ENCODE results near the gene MGARP. TPM values are rescaled to one million over a fixed set of nuclear protein-coding genes. Genes with fewer than 3 reads are reported as not detected.
"Not testable (repeated sequence)": the region's sequence is repeated elsewhere in the genome, so short reads cannot be mapped to it uniquely, and the experiment has no call there.

Gene MGARP
- total and polyA plus RNA-seq, 9 donors: 11.4 to 108 (median 19.9) TPM

- no peaks in the 10 kb centered on the region for H3K9me3 ChIP-seq
- no peak overlapping the region for H3K27ac ChIP-seq
- intact Hi-C loops (cut with DNase I): no loop called here
- DNase-seq: no peak
- H3K4me3 ChIP-seq: no peak overlapping the region
- WGBS, 3 donors: 92 to 100% (median 95%) methylated on average over 1 of the region's 1 CpG
- peaks cover 3% of the 10 kb centered on the region for H3K4me1 ChIP-seq (ENCODE audit: insufficient read depth)
- TF ChIP-seq EP300 (IDR thresholded peaks at IDR 0.05): no peak
- no peaks in the 10 kb centered on the region for H3K27me3 ChIP-seq
- H3K36me3 ChIP-seq: no peaks in the 10 kb centered on the region
Observed at GRCh38 chr4:139267301-139267700, 12.7 kb downstream of the MGARP start.

GRCh38 chr4:139266583-139267257 is 13.3 kb downstream of the MGARP start:
- no peak for TF ChIP-seq POLR2A (IDR thresholded peaks at IDR 0.05)
- no peak for TF ChIP-seq CTCF (IDR thresholded peaks at IDR 0.05)
- no peak for TF ChIP-seq EP300 (IDR thresholded peaks at IDR 0.05)
- Histone ChIP-seq H3K27ac (peak overlapping the region; percentile 7 to 30), H3K9me3 (no peaks in the 10 kb centered on the region), H3K27me3 (no peaks in the 10 kb centered on the region), H3K4me3 (peak overlapping the region; percentile 36), H3K4me1 (ENCODE audit: insufficient read depth) (peaks cover 3% of the 10 kb centered on the region), H3K36me3 (no peaks in the 10 kb centered on the region)
- DNase-seq: peak; percentile 58 to 74 (median 69)
- intact Hi-C loops (cut with DNase I): no loop called here
- WGBS, 3 donors: 12 to 14% (median 14%) methylated on average over 14 of the region's 14 CpGs

- DNase-seq: no peak
- 0 to 2% (median 1%) methylated on average over 1 of the region's 1 CpG for WGBS, 3 donors
- no peaks in the 10 kb centered on the region for H3K27me3 ChIP-seq
- H3K4me1 ChIP-seq (ENCODE audit: insufficient read depth): peaks cover 3% of the 10 kb centered on the region
- H3K9me3 ChIP-seq: no peaks in the 10 kb centered on the region
- H3K27ac ChIP-seq: peak overlapping the region; percentile 7 to 30
- no peaks in the 10 kb centered on the region for H3K36me3 ChIP-seq
- H3K4me3 ChIP-seq: peak overlapping the region; percentile 36
- TF ChIP-seq EP300 (IDR thresholded peaks at IDR 0.05): no peak
- no peak for TF ChIP-seq POLR2A (IDR thresholded peaks at IDR 0.05)
- TF ChIP-seq CTCF (IDR thresholded peaks at IDR 0.05): no peak
- intact Hi-C loops (cut with DNase I): no loop called here
Observed at GRCh38 chr4:139266208-139266582, 13.8 kb downstream of the MGARP start.

GRCh38 chr4:139265654-139266053 is 14.4 kb downstream of the MGARP start:
- TF ChIP-seq CTCF (IDR thresholded peaks at IDR 0.05) (no peak), EP300 (IDR thresholded peaks at IDR 0.05) (no peak), POLR2A (IDR thresholded peaks at IDR 0.05) (no peak)
- no peak overlapping the region for H3K27ac ChIP-seq
- H3K36me3 ChIP-seq: no peaks in the 10 kb centered on the region
- WGBS, 3 donors: 55 to 61% (median 61%) methylated on average over 3 of the region's 3 CpGs
- no peak overlapping the region for H3K4me3 ChIP-seq
- H3K4me1 ChIP-seq (ENCODE audit: insufficient read depth): peaks cover 3% of the 10 kb centered on the region
- intact Hi-C loops (cut with DNase I): no loop called here
- no peaks in the 10 kb centered on the region for H3K27me3 ChIP-seq
- H3K9me3 ChIP-seq: no peaks in the 10 kb centered on the region
- no peak for DNase-seq

GRCh38 chr4:139256349-139256748 is 23.7 kb downstream of the MGARP start:
- Histone ChIP-seq H3K9me3 (no peaks in the 10 kb centered on the region), H3K27ac (no peak overlapping the region), H3K36me3 (no peaks in the 10 kb centered on the region), H3K27me3 (no peaks in the 10 kb centered on the region), H3K4me1 (ENCODE audit: insufficient read depth) (no peaks in the 10 kb centered on the region), H3K4me3 (no peak overlapping the region)
- intact Hi-C loops (cut with DNase I): no loop called here
- DNase-seq: no peak
- no peak for TF ChIP-seq EP300 (IDR thresholded peaks at IDR 0.05)
- 27 to 49% (median 28%) methylated on average over 2 of the region's 2 CpGs for WGBS, 3 donors

- DNase-seq; H3K4me1 ChIP-seq (ENCODE audit: insufficient read depth); intact Hi-C loops (cut with DNase I); H3K27ac ChIP-seq; H3K36me3 ChIP-seq; H3K4me3 ChIP-seq; H3K27me3 ChIP-seq; H3K9me3 ChIP-seq: not testable (repeated sequence)
- 93 to 94% (median 93%) methylated on average over 6 of the region's 6 CpGs for WGBS, 3 donors
Observed at GRCh38 chr4:139255581-139255980, 24.4 kb downstream of the MGARP start.

Measured in ovary (tissue), 9 donors.